GM13977 (cell line): Measurements from ENCODE around the gene PALM3.
"Not testable (repeated sequence)": the region's sequence is repeated elsewhere in the genome, so short reads cannot be mapped to it uniquely, and the experiment has no call there.

Experiments used
- DNase-seq: peaks from one replicate; pipeline ENCODE4 v3.0.0; 2012; ENCODE audit warnings: low spot score
- in situ Hi-C: fragments of 300-500 bp; cut with MboI; formaldehyde crosslinking; loops from one replicate; pipeline ENCODE4 v1.12.0; 2022; ENCODE audit warnings: low sequenced_read_pairs, low pct_unique_long_range_greater_than_20kb, mixed read lengths, inconsistent platforms; ENCODE audit not compliant: unreplicated experiment
- TF ChIP-seq, protein P1 (sequence below): IDR thresholded peaks from 2 replicates; pipeline ENCODE4 v1.5.1; 2012; ENCODE audit warnings: mild to moderate bottlenecking, control low read depth; ENCODE audit not compliant: insufficient read depth; ENCODE audit errors: extremely low read depth, missing control alignments

Gene PALM3

DNA sequence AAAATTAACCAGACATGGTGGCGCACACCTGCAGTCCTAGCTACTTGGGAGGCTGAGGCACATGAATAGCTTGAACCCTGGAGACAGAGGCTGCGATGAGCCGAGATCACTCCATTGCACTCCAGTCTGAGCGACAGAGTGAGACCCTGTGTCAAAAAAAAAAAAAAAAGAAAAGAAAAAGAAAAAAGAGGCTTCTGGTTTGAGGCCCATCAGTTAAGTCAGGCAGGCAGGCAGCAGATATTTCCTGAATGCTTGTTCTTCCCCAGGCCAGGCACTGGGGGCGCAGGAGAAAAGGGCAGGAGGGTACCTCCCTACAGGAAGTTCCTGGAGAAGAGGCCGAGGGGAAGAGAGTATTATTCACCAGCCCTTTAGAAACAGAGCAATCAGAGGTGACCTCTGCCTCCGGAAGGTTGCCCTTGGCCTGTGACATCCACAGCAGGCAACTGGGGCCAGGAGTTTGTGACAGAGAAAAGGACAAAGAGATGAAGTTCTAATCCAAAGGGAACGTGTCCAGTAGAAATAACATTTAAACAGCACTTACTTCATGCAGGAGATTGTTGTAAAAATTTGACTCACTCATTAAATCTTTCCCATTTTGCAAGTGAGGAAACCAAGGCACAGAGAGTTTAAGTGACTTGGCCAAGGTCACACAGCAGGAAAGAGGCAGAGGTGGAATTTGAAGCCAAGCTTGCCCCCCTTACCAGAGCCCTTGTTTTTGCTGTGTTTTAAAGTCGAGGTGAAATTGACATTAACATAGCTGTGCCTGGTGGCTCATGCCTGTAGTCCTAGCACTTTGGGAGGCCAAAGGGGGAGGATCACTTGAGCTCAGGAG, 38.3 kb downstream of the PALM3 start:
- TF ChIP-seq, protein P1, sequence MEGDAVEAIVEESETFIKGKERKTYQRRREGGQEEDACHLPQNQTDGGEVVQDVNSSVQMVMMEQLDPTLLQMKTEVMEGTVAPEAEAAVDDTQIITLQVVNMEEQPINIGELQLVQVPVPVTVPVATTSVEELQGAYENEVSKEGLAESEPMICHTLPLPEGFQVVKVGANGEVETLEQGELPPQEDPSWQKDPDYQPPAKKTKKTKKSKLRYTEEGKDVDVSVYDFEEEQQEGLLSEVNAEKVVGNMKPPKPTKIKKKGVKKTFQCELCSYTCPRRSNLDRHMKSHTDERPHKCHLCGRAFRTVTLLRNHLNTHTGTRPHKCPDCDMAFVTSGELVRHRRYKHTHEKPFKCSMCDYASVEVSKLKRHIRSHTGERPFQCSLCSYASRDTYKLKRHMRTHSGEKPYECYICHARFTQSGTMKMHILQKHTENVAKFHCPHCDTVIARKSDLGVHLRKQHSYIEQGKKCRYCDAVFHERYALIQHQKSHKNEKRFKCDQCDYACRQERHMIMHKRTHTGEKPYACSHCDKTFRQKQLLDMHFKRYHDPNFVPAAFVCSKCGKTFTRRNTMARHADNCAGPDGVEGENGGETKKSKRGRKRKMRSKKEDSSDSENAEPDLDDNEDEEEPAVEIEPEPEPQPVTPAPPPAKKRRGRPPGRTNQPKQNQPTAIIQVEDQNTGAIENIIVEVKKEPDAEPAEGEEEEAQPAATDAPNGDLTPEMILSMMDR, result peak; percentile 41
- in situ Hi-C loops, result no loop called here
- no peak for DNase-seq

GRCh38 chr19:14022469-14022868, 39.4 kb downstream of the PALM3 start:
- no peak for DNase-seq
- TF ChIP-seq, protein P1, result no peak
- in situ Hi-C loops, result no loop called here

GRCh38 chr19:14021474-14021873, 40.4 kb downstream of the PALM3 start:
- DNase-seq, result no peak
- in situ Hi-C loops, result no loop called here
- TF ChIP-seq, protein P1, result no peak

DNA sequence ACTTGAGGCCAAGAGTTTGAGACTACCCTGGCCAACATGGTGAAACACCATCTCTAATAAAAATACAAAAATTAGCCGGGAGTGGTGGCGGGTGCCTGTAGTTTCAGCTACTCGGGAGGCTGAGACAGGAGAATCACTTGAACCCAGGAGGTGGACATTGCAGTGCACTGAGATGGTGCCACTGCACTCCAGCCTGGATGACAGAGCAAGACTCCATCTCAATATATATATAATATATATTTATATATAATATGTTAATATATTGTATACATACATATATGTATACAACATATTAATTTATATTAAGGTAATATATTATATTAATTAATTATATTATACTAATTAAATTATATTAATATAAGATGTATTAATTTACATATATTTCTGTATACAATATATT, 42.1 kb downstream of the PALM3 start:
- DNase-seq, in situ Hi-C loops: not testable (repeated sequence)

DNA sequence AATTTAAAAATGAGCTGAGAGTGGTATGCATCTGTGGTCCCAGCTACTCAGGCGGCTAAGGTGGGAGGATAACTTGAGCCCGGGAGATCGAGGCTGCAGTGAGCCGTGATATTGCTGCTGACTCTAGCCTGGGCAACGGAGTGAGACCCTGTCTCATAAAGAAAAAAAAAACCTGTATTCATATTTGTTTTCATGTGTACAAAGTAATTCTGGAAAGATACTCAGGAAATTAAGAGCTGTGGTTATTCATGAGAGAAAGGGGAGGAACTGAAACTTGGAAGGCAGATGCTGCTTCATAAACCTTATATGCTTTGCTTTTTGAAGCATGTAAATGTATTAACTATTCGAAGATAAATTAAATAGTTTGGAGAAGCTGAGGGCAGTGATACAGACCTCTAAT, 42.8 kb downstream of the PALM3 start:
- no peak for DNase-seq
- TF ChIP-seq, protein P1, result no peak
- in situ Hi-C loops, result no loop called here

- DNase-seq, result peak; percentile 75
- in situ Hi-C loops, result no loop called here
- TF ChIP-seq, protein P1, result no peak
These were observed 46.3 kb downstream of the PALM3 start for GRCh38 chr19:14015524-14016035.

GRCh38 chr19:14012378-14012915, 49.4 kb downstream of the PALM3 start:
- in situ Hi-C loops, result no loop called here
- TF ChIP-seq, protein P1, result no peak
- DNase-seq, result no peak
